Uterus (tissue), 2 donors: ENCODE data around the gene COL6A1.

Source experiments
- CTCF ChIP-seq, 4 experiments: fragments of 200-600 bp in 2 of 4; fragments of 450-650 bp in 2 of 4; sonication (generic) in 2 of 4; IDR thresholded peaks; one replicate each; pipeline ENCODE4 v1.5.1; 2016 to 2019; ENCODE audit warnings: antibody characterized with exemption in 4 of 4, mild to moderate bottlenecking in 2 of 4, moderate library complexity in 1 of 4
- POLR2A ChIP-seq, 2 donors: fragments of 450-650 bp; IDR thresholded peaks; one replicate each; pipeline ENCODE4 v1.6.1; 2016; ENCODE audit warnings: antibody characterized with exemption in 2 of 2, mild to moderate bottlenecking in 1 of 2, moderate library complexity in 1 of 2

DNA sequence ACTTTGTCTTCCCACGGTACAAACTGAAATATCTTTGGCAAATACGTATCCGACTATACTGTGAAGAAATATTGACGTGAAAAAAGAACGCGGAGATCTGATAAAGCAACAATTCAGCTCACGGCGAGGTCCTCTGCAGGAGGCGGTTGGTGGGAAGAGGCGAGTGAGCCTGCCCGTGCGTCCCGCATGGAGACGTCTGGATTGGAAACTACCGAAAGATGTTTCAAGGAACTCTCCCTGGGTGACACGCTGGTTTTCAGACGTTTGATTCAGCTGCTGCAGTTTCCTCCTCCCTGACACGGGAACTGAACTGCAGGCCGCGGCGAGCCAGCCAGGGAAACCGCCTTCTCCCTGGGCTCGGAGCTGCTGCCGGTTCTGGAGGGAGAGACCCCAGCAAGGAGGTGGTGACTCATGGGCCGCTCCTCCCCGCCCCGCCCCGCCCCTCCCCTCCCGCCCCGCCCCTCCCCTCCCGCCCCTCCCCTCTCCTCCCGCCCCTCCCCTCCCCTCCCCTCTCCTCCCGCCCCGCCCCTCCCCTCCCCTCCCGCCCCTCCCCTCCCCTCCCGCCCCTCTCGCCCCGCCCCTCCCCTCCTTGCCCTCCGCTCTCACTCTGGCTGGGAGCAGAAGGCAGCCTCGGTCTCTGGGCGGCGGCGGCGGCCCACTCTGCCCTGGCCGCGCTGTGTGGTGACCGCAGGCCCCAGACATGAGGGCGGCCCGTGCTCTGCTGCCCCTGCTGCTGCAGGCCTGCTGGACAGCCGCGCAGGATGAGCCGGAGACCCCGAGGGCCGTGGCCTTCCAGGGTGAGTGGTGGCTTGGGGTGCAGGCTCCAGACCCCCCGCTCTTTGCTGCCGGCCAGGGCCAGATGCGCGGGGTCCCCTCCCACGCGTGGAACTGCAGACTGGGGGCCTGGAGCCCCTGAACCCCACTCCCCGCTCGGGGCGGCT lies at the start of gene COL6A1:
- TF ChIP-seq CTCF (IDR thresholded peaks at IDR 0.05): peak in 1 of 4 experiments; percentile 27
- TF ChIP-seq POLR2A (IDR thresholded peaks at IDR 0.05): peak; percentile 78 to 89
